ENCODE measurements around the gene E2F4.

The E2F4 gene

DNA sequence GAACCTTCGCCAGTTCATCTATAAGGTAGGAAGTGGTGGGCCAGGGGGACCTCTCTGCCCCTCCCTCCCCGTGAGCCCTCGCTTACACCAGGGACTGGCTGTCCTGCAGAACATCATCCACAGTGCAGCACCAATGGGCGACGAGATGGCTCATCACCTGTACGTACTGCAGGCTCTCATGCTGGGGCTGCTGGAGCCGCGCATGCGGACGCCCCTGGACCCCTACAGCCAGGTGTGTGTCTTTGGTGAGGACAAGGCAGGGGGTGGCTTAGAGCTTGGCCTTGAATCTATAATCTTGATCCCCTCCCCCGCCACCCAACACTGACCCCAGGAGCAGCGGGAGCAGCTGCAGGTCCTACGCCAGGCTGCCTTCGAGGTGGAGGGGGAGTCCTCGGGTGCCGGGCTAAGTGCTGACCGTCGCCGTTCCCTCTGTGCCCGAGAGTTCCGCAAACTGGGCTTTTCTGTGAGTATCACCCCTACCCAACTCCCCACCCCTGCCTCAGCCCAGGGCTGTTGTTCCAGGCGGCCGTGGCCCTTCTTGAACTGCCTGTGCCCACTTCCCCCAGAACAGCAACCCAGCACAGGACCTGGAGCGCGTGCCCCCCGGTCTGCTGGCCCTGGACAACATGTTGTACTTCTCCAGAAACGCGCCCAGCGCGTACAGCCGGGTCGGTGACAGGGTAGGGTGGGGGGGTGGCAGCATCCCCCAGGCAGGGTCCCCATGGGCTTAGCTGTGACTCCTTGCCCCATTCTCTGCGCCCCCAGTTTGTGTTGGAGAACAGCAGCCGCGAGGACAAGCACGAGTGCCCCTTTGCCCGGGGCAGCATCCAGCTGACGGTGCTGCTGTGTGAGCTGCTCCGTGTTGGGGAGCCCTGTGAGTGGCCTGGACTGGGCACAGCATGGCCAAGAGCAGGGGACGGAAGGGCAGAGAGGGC lies 9.7 kb downstream of the E2F4 start:
- Histone ChIP-seq H3K9ac (ENCODE audit: low read depth, low read length, poor library complexity, severe bottlenecking) (no peak overlapping the region), H2AFZ (ENCODE audit: low read length) (no peak overlapping the region), H3K79me2 (ENCODE audit: insufficient read depth, low read length) (peaks cover 3% of the 10 kb centered on the region; the same call in 1 of the 2 replicates), H3K4me1 (ENCODE audit: insufficient read depth, low read length, poor library complexity, severe bottlenecking) (peaks cover 3% of the 10 kb centered on the region), H4K20me1 (ENCODE audit: insufficient read depth, low read length, poor library complexity, severe bottlenecking) (peaks cover 3% of the 10 kb centered on the region), H3K36me3 (ENCODE audit: insufficient read depth, low read length) (peaks cover 52% of the 10 kb centered on the region; the same call in 1 of the 2 replicates), H3K4me3 (ENCODE audit: low read length, poor library complexity, severe bottlenecking) (no peak overlapping the region), H3K4me2 (ENCODE audit: low read depth, low read length, poor library complexity, severe bottlenecking) (no peak overlapping the region), H3K27me3 (ENCODE audit: insufficient read depth, low read length, poor library complexity, severe bottlenecking) (no peaks in the 10 kb centered on the region), H3K9me2 (replicated peaks; ENCODE audit: low read depth, low read length) (no peaks in the 10 kb centered on the region), H3F3A (ENCODE audit: low read depth) (no peaks in the 10 kb centered on the region), H3K9me3 (ENCODE audit: insufficient read depth, low read depth, low read length) (no peaks in the 10 kb centered on the region)
- TF ChIP-seq EZH2phosphoT487 (IDR thresholded peaks at IDR 0.05; ENCODE audit: borderline replicate concordance) = no peak
- no peak for TF ChIP-seq CTCF (conservative IDR thresholded peaks at IDR 0.05; ENCODE audit: low read length)

DNA sequence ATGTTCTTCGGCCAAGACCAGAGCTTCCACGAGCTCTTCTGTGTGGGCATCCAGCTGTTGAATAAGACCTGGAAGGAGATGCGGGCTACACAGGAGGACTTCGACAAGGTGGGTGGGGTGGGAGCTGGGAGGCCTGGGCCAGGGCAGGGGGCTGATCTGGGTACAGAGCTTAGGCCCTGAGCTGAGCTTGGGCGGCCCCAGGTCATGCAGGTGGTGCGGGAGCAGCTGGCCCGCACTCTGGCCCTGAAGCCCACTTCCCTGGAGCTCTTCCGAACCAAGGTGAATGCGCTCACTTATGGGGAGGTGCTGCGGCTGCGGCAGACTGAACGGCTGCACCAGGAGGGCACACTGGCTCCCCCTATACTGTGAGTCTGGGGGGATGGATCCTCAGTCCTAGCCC lies 10.5 kb downstream of the E2F4 start:
- no peaks in the 10 kb centered on the region for H3K9me2 ChIP-seq (replicated peaks; ENCODE audit: low read depth, low read length)
- no peaks in the 10 kb centered on the region for H3K4me1 ChIP-seq (ENCODE audit: insufficient read depth, low read length, poor library complexity, severe bottlenecking)
- H4K20me1 ChIP-seq (ENCODE audit: insufficient read depth, low read length, poor library complexity, severe bottlenecking) = no peaks in the 10 kb centered on the region
- no peak overlapping the region for H2AFZ ChIP-seq (ENCODE audit: low read length)
- no peak overlapping the region for H3K4me2 ChIP-seq (ENCODE audit: low read depth, low read length, poor library complexity, severe bottlenecking)
- H3K36me3 ChIP-seq (ENCODE audit: insufficient read depth, low read length) = peaks cover 45% of the 10 kb centered on the region; the same call in 1 of the 2 replicates
- H3K9me3 ChIP-seq (ENCODE audit: insufficient read depth, low read depth, low read length) = no peaks in the 10 kb centered on the region
- H3K4me3 ChIP-seq (ENCODE audit: low read length, poor library complexity, severe bottlenecking) = no peak overlapping the region
- no peak for TF ChIP-seq CTCF (conservative IDR thresholded peaks at IDR 0.05; ENCODE audit: low read length)
- TF ChIP-seq EZH2phosphoT487 (IDR thresholded peaks at IDR 0.05; ENCODE audit: borderline replicate concordance) = no peak
- no peaks in the 10 kb centered on the region for H3K79me2 ChIP-seq (ENCODE audit: insufficient read depth, low read length)
- H3F3A ChIP-seq (ENCODE audit: low read depth) = no peaks in the 10 kb centered on the region
- H3K9ac ChIP-seq (ENCODE audit: low read depth, low read length, poor library complexity, severe bottlenecking) = no peak overlapping the region
- no peaks in the 10 kb centered on the region for H3K27me3 ChIP-seq (ENCODE audit: insufficient read depth, low read length, poor library complexity, severe bottlenecking)

- Histone ChIP-seq H3F3A (ENCODE audit: low read depth) (no peaks in the 10 kb centered on the region), H3K27me3 (ENCODE audit: insufficient read depth, low read length, poor library complexity, severe bottlenecking) (no peaks in the 10 kb centered on the region), H3K4me3 (ENCODE audit: low read length, poor library complexity, severe bottlenecking) (no peak overlapping the region), H3K36me3 (ENCODE audit: insufficient read depth, low read length) (peaks cover 42% of the 10 kb centered on the region; the same call in 1 of the 2 replicates), H2AFZ (ENCODE audit: low read length) (no peak overlapping the region), H4K20me1 (ENCODE audit: insufficient read depth, low read length, poor library complexity, severe bottlenecking) (no peaks in the 10 kb centered on the region), H3K4me2 (ENCODE audit: low read depth, low read length, poor library complexity, severe bottlenecking) (no peak overlapping the region), H3K79me2 (ENCODE audit: insufficient read depth, low read length) (no peaks in the 10 kb centered on the region), H3K9ac (ENCODE audit: low read depth, low read length, poor library complexity, severe bottlenecking) (no peak overlapping the region), H3K9me3 (ENCODE audit: insufficient read depth, low read depth, low read length) (no peaks in the 10 kb centered on the region), H3K4me1 (ENCODE audit: insufficient read depth, low read length, poor library complexity, severe bottlenecking) (no peaks in the 10 kb centered on the region), H3K9me2 (replicated peaks; ENCODE audit: low read depth, low read length) (no peaks in the 10 kb centered on the region)
- TF ChIP-seq EZH2phosphoT487 (IDR thresholded peaks at IDR 0.05; ENCODE audit: borderline replicate concordance) (no peak), CTCF (conservative IDR thresholded peaks at IDR 0.05; ENCODE audit: low read length) (no peak)
Measured at GRCh38 chr16:67202956-67203493, 11.1 kb downstream of the E2F4 start.
